HG03378 (cell line): ENCODE results near the gene PDE11A.
"Not testable (repeated sequence)": the region's sequence is repeated elsewhere in the genome, so short reads cannot be mapped to it uniquely, and the experiment has no call there.

Source experiments
- ATAC-seq: cut with Tn5 transposase; IDR thresholded peaks from one replicate; pipeline ENCODE4 v1.9.1; 2021; ENCODE audit warnings: mild to moderate bottlenecking, moderate library complexity; ENCODE audit not compliant: unreplicated experiment

PDE11A gene

DNA sequence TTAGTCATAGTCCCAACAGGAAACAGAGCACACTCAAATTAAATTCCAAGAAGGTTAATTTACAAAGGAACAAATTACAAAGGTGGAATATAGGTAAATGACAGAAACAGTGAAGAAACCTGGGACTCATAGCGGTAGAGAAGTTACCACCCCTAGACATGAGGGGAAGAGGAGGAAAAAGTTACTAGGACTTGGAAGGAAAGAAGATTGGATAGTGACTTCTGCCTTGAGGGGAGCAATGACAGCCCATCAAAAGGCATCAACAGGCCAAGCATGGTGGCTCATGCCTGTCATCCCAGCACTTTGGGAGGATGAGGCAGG, 2.4 kb upstream of the PDE11A start:
- ATAC-seq = no peak

DNA sequence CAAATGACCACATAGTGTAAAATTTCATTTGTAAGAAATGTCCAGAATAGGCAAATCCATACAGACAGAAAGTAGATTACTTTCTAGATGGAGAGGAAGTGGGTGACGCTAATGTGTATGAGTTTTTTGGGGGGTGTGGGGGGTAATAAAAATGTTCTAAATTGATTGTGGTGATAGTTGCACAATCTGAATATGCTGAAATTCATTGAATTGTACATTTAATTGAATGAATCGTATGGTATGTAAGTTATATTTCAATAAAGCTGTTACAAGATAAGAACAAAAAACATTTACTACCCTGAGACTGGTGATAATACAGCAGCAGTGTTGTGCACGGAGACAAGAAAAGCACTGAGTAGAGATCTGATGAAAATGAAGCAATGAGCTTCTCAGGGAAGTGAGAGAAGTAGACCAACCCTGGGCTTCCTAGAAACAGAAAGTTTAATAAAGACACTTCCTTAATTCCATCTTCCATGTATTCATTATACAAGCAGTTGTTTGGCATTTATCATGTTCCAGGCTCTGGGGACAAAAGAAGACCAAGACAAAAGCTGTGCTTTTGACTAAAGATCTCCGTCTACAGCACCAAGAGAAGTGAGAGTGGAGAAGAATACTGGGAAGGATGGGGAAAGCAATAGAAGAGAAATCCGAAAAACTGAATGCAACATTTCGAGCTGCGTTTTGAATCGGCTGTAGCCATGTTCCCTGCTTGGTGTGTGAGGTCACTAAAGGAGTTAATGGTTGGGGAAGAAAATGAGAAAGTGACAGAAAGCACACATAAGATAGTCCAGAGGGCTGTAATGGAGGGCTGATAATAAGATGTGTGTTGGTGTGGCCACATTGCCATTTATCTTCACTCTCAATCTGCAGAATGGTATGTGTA, 1.8 kb upstream of the PDE11A start:
- ATAC-seq = no peak

DNA sequence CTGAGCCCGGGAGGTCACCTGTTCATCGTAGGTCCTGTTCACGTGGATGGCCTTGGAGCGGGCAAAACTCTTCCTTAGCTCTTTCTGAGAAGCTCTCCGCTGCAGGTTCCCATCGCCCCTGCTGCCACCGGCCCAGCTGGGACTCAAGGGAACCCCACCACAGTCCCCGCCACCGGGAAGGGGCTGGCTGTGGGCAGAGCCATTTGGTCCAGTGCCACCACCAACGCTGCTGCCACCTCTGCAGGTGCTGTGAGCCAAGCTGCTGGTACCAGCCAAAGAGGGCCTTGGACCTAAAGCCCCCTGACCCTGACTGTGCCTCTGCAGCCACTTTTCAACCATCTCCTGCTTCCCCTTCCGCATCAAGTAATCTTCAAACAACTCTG, 586 bp downstream of the PDE11A start:
- no peak for ATAC-seq

DNA sequence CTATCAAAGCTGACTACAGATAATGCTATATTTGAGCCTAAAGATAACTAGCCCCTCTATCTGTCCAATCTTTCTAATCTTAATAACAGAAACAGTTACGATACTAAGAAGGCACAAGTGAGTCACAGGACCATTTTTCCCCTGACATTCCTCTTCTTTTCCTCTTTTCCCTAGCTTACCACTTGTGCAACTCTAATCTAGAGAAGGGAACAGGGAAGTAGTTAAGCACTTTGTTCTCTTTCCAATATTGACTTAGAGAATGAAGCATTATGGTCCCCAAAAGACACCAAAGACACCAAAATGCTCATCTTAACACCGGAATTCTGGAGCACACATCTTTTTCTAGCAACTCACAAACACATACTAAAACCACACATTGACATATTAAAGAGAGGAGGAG, 1.8 kb downstream of the PDE11A start:
- no peak for ATAC-seq

DNA sequence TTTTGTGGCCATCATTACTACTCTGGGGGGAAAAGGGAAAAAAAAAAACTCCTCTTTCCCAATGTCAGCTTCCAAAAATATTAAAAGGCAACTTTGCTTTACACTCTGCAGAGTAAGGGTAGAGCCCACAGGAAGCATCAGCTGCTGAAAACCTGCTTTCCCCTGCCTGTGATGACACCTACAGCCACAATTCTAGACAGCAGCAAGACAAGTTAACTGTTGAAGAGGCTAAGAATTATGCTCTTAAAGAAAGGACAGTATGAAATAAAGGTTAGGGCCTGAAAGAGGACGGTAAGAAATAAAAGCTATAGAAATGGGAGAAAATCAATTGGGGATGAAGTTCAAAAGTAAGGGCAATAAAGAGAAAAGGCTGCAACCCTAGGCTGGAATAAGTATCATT, 3.0 kb downstream of the PDE11A start:
- ATAC-seq = no peak

DNA sequence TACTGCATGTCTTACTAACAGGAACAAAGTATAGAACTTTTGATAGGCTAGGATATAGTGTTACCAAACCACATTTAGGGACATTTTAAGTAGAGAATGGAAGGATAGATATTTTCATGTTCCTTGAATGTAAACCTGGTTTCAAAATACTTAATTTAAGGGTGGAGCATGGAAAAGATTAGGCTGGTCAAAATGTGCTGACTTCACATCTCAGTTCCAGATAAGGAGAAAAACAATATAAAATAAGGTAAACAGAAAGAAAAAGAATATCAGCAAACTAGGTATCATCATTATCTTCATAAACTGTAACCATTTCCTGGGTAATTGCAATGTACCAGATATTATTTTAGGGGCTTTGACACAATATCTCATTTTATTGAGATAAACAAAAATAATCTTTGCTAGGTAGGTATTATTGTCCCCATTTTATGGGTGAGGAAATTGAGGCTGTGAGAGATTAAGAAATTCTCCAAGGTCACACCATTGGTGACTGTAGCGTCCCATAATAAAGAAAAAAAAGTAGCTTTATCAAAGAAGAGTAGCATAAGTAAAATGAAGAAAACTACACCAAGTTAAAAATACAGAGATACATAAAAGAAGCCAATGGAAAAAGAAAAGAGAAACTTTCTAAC, 3.6 kb downstream of the PDE11A start:
- ATAC-seq = no peak

DNA sequence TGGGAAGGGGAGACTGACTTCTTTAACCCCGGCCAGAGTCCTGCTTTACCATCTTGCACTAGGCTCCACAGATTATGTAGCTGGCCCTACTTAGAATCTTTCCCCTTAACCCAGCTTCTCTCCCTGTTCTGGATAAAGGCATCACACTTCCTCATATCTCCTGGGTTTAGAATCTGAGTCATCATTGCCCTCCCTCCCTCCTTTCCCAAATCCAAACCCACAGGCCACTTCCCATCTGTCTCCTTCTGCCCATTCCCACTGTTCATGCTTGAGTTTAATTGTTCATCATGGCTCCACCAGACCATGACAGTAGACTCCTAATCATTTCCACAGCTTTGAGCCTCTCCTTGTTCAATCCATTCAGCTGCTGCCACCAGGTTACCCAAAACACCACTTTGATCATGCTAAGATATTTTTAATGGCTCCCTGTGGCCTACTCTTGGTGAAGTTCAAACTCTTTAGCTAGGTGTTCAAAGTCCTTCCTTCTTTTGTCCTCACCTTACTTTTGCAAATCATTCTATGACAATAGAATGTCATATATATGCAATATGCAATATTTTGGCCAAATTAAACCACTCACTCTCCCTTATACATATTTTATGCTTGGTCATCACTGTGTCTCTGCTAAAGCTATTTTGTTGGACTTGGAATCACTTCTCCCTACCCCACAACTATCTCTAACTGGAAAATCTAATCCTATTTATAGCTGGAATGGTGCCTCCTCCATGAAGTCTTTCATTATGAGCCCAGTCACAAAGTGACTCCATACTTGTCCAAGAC, 5.5 kb downstream of the PDE11A start:
- ATAC-seq = no peak

DNA sequence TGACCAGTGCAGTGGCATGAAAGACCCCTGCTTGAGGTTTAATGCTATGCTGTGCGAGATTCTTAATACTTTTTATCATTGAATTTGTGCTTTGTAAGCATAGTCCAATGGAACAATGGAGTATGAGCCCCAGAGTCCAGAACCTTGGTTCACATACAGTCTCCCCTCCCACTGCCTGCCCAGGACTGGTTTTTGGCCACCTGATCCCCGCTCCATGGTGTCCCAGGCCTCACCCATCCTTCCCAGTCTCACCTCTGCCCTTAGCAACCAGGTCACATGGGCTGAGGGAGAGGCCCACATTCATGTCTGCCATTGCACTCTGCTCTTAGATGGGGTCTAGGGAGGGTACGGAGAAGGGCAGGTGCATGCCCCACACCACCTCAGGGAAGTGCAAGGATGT, 6.3 kb downstream of the PDE11A start:
- no peak for ATAC-seq

DNA sequence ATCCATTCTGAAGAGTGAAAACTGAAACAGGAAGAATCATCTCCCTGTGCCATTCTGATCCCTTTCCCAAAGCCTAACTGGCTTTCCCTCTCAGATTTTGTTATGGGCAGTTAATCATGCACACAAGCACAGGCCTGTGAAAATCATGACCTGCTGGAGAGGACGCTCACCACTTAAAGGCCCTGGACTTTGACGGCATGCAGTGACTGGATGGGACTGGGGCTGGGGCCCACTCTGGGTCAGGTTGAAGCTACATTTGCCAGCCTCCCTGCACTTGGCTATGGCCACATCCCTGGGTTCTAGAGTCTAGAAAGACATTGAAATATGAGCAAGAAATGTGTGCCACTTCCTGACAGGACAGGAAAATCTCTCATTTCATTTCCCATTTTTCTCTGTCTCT, 12.9 kb downstream of the PDE11A start:
- no peak for ATAC-seq

DNA sequence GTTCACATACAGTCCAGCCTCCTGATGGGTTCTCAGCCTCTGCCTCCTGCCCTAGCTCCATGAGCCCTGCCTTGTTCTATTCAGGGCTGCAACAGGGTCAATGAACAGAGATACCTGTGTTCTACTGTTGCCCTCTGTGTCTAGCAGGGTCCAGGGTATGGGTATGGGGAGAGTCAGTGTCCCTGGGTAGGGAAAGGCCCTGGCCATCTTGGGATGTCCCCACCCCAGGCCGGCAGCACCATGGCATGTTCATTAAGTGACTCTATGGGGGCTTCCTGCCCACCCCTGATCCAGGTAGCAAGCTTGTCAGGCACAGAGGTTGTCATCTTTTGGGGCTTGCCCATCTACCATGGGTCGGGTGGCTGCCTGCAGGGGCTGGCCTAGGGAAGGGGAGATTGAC, 13.5 kb downstream of the PDE11A start:
- ATAC-seq = no peak

DNA sequence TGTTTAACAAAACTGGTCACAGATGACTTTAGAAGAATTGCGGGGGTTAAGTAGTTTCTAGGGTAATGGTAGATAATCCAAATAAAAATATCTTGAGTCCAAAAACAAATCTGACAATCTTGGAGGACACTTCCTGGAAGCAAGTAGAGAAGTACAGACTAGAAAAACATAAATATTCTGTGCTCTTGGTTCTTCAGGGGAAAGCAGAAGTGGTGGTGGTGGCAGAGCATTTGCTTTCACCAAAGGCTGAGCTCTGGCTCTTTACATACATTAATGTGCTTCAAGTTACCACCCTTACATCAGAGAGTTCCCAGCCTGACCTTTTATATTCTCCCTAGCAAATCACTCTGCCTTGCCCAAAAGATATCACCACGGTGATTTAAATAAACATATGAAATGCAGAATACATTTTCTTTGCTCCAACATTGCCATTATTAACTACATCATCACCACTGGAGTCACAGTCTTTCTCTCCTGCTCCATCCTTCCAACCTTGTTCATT, 15.3 kb downstream of the PDE11A start:
- ATAC-seq = no peak

DNA sequence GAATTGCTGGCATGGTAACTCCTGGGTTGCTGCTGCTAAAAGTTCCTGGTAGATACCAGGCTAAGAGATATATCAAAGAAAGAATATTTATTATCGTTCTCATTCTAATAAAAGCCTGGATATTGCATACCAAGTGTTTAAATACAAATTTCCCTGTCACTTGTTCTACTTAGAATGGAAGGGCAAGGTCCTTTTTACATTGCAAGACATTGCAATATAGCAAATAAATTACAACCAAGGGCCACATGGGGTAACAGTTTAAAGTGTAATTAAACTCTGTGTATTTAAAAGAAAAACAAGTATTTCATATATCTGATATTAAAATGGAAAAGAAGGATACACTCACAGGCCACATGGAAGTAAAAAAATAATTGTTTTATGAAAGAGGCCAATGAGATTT, 16.2 kb downstream of the PDE11A start:
- ATAC-seq = no peak

DNA sequence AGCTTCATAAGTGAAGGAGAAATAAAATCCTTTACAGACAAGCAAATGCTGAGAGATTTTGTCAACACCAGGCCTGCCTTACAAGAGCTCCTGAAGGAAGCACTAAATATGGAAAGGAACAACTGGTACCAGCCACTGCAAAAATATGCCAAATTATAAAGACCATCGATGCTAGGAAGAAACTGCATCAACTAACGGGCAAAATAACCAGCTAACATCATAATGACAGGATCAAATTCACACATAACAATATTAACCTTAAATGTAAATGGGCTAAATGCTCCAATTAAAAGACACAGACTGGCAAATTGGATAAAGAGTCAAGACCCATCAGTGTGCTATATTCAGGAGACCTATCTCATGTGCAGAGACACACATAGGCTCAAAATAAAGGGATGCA, 21.3 kb downstream of the PDE11A start:
- not testable (repeated sequence) for ATAC-seq

DNA sequence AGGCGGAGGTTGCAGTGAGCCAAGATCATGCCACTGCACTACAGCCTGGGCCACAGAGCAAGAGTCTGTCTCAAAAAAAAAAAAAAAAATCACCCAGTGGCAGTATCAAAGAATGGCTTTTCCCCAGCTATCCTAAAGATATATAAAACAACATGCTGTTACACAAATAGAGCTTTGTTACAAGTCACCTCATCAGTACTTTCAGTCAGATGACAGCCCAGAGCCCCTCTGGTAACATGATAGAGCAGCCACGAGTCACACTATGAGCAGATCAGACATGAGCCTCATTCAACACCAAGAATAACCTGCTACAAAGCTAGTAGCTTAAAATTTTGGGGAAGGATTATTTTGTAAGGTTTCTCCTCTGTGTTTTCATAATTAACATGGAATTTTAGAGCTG, 25.2 kb downstream of the PDE11A start:
- ATAC-seq = no peak

DNA sequence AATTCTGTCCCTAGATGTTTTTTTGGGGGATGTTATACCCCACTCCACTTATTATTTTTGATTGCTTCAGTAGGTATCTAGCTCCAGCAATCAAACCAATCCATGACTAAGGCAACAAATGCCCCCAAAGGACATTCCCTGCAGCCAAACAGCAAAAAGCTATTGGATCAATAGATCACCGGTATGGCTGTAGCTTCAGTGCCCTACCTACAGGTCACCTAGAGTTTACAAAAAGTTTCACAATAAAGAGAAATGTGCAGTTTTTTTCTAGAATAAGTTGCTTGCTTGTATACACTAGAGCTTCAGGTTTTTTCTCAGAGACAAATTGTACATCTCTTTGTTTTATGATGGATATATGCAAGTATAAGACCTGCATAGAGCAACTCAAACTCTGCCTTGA, 27.7 kb downstream of the PDE11A start:
- no peak for ATAC-seq

DNA sequence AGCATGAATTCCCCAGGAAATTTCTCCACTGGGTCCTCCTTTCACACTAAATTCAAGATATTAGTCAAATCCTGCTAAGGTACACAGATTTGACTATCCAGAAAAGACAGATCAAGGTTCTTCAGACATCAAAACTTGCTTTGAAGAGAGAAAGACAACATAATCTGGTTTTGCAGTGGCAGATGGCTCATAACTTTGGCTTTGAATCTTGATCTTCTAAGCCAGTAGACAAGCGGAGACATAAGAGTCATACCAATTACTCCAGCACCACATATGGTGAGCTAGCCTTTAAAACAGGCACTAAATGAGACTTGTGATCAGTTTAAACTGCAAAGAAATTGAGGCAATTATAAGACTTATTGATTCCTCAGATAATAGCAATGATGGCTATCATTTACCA, 29.3 kb downstream of the PDE11A start:
- no peak for ATAC-seq

DNA sequence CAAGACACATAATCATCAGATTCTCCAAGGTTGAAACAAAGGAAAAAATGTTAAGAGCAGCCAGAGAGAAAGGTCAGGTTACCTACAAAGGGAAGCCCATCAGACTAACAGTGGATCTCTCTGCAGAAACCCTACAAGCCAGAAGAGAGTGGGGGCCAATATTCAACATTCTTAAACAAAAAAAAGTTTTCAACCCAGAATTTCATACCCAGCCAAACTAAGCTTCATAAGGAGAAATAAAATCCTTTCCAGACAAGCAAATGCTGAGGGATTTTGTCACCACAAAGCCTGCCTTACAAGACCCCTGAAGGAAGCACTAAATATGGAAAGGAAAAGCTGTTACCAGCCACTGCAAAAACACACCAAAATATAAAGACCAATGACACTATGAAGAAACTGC, 39.0 kb downstream of the PDE11A start:
- ATAC-seq = not testable (repeated sequence)

DNA sequence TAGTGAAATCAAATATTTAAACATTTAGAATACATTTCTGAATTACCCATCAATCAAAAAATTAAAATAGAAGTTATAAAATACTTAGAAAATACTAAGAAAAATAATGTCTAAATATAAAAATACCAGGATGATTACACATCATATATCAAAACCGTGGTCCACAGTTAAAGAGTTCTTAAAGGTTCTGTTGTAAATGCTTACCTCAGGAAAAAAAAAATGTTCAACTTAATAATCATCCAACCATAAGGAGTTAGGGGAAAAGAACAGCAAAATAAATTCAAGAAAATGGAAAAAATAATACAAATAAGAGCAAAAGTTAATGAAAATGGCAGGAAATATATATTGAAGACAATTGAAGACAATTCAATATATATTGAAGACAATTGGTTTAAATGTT, 43.2 kb downstream of the PDE11A start:
- no peak for ATAC-seq

DNA sequence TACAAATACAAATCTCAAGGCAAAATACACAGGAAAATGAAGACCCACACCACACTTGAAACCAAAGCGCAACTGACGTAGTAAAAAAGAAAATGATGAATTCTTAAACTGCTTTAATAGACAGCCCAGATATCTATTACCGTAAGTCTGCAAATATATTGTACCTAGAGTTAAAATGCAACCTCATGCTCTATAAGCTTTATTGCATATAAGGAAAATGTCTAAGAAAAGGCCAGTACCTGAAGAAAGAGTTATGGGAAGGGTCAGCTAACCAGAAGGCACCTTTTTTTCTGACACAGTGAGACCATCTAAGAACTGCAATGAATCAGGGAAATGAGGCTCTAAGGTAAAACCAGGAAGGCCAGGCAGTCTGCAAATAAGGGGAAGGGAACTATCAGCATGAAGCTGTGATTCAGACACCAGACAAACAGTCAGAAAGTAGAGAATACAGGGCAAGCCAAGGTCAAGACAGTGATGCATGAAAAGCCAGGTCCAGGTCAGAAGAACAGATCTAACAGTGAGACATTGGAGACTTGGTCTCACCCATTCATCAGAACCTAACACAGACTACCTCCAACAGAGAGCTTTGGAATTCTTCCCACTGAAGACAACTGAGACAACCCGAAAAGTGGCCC, 46.9 kb downstream of the PDE11A start:
- no peak for ATAC-seq

DNA sequence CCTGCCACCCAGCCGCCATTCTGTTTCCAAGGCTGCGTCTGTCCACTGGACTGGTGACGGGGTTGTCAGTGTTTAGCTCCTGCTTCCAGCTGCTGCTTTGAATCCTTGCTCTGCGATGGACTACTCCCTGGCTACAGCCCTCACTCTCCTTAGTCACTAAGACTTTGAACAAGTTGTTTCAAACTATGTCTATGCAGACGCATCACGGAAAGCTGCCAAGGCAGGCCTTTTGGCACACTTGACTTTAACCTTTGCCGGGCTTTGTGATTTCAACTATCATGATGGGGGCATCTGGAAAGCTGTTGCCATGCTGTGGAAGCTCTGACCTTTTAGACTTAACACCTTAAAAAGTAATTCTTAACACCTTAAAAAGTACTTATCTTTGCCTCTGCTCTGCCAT, 54.4 kb downstream of the PDE11A start:
- ATAC-seq = no peak

DNA sequence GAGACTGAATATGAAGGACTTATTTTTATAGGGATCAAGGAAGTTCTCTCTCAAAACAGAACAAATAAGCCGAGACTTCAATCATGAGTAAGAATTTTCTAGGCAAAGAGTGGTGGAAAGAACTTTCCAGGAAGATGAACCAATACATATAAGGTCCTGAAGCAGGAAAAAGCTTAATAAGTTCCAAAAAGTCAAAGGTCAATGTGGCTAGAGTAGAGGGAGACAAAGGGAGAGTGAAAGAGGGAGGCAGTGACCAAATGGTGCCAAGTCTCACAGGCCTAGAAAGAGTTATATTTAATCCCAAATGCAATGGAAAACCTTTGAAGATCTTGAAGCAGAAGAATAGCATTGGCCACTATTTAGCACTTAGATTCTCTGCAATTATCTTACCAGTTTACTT, 56.0 kb downstream of the PDE11A start:
- no peak for ATAC-seq
